Measurements from ENCODE around the gene STX1B. TPM values are rescaled to one million over a fixed set of nuclear protein-coding genes. Genes with fewer than 3 reads are reported as not detected.

STX1B gene
- total RNA-seq, 1 experiment from 2014 or later: 3.7 TPM

GRCh38 chr16:31029272-31029671, 18.8 kb upstream of the STX1B start:
- TF ChIP-seq TCF7L2 (IDR thresholded peaks at IDR 0.05; ENCODE audit: low read depth, low read length) (no peak), REST (IDR thresholded peaks at IDR 0.05; ENCODE audit: insufficient read depth in 1 of 2, low read depth in 2 of 2, low read length in 1 of 2) (no peak), POLR2AphosphoS5 (IDR thresholded peaks at IDR 0.05; ENCODE audit: low read depth, low read length) (no peak), SIN3A (IDR thresholded peaks at IDR 0.05; ENCODE audit: borderline replicate concordance, insufficient read depth, low read depth, low read length) (no peak), CTCF (IDR thresholded peaks at IDR 0.05) (no peak)
- Histone ChIP-seq H3K9me3 (ENCODE audit: control insufficient read depth, insufficient read depth, low read depth, low read length) (no peaks in the 10 kb centered on the region), H3K27me3 (ENCODE audit: control insufficient read depth, insufficient read depth, low read length) (no peaks in the 10 kb centered on the region), H3K36me3 (ENCODE audit: control insufficient read depth, insufficient read depth, low read length) (no peaks in the 10 kb centered on the region), H3K4me1 (ENCODE audit: control insufficient read depth, insufficient read depth, low read length) (peaks cover 4% of the 10 kb centered on the region; the same call in 1 of the 2 replicates), H3K4me3 (ENCODE audit: low read depth in 2 of 2, low read length in 2 of 2) (no peak overlapping the region), H3K27ac (ENCODE audit: low read length) (no peak overlapping the region)
- intact Hi-C loops (cut with micrococcal nuclease; ENCODE audit: unreplicated experiment): no loop called here
- DNase-seq (ENCODE audit: low read depth, low spot score) (no peak), ATAC-seq (no peak)
- no TSS peak for BruUV-seq (replicated peaks)
- POLR2A ChIA-PET: no interaction called here
- CTCF ChIA-PET: no interaction called here
- in situ Hi-C loops (cut with HindIII; ENCODE audit: low pct_unique_long_range_greater_than_20kb, low sequenced_read_pairs): no loop called here

GRCh38 chr16:31025339-31025738, 14.9 kb upstream of the STX1B start:
- intact Hi-C loops (cut with micrococcal nuclease; ENCODE audit: unreplicated experiment) (no loop called here), in situ Hi-C loops (cut with HindIII; ENCODE audit: low pct_unique_long_range_greater_than_20kb, low sequenced_read_pairs) (no loop called here)
- Histone ChIP-seq H3K9me3 (ENCODE audit: control insufficient read depth, insufficient read depth, low read depth, low read length) (no peaks in the 10 kb centered on the region), H3K36me3 (ENCODE audit: control insufficient read depth, insufficient read depth, low read length) (no peaks in the 10 kb centered on the region), H3K4me3 (ENCODE audit: low read depth in 2 of 2, low read length in 2 of 2) (no peak overlapping the region), H3K27me3 (ENCODE audit: control insufficient read depth, insufficient read depth, low read length) (no peaks in the 10 kb centered on the region), H3K27ac (ENCODE audit: low read length) (no peak overlapping the region), H3K4me1 (ENCODE audit: control insufficient read depth, insufficient read depth, low read length) (no peaks in the 10 kb centered on the region)
- BruUV-seq (replicated peaks): no TSS peak
- ChIA-PET POLR2A (no interaction called here), CTCF (interaction anchor here (0.6 kb wide), 1 partner anchor 219 kb away, joined by 3 read pairs; no protein-coding TSS in a partner anchor)
- TF ChIP-seq REST (IDR thresholded peaks at IDR 0.05; ENCODE audit: insufficient read depth in 1 of 2, low read depth in 2 of 2, low read length in 1 of 2) (no peak), POLR2AphosphoS5 (IDR thresholded peaks at IDR 0.05; ENCODE audit: low read depth, low read length) (no peak), SIN3A (IDR thresholded peaks at IDR 0.05; ENCODE audit: borderline replicate concordance, insufficient read depth, low read depth, low read length) (no peak), TCF7L2 (IDR thresholded peaks at IDR 0.05; ENCODE audit: low read depth, low read length) (no peak), CTCF (IDR thresholded peaks at IDR 0.05) (no peak)
- DNase-seq (ENCODE audit: low read depth, low spot score) (no peak), ATAC-seq (0 out of 2 replicates have a peak, but pooled peaks have one; percentile 11)

Data from Panc1 (cell line).